Inflammatory macrophage treated with lipopolysaccharide for 1 hour (primary cell): ENCODE data around the gene CYBA.

Source experiments
- DNase-seq, 2 donors: peaks; one replicate each; pipeline ENCODE4 v3.0.0-alpha.2; 2020 to 2022

Gene CYBA

DNA sequence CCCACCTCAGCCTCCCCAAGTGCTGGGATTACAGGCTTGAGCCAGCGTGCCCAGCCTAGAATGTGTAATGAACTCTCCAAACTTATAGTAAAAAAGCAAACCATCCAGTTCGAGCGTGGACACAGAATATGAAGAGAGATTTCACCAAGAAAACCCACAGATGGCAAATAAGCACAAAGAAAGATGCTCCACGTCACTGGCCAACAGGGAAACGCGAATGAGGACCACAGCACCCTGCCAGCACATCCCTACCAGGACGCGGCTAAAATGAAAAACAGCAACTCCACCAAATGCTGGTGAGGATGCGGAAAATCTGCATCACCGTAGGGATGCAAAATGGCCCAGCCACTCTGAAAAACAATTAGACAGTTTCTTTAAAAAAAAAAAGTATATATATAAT is 10.6 kb upstream of the CYBA start:
- no peak for DNase-seq

DNA sequence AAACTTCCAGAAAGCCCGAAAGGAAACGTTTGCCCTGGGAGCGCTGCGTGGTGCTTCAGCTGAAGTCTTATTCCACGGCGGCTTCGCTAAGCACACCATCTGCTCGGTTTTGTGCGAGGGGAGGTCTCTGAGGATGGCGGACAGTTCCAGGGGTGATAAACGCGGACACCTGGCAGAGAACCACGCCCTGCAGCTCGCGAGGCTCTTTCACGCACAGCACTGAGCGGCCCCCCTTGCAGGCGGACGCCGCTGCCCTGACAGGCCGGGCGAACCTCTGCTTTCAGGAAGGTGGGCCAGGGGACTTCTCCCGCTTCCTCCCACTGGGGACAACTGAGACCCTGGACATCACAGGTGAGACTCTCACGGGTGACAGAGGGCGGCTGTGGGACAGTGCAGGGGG is 8.3 kb upstream of the CYBA start:
- DNase-seq = no peak

DNA sequence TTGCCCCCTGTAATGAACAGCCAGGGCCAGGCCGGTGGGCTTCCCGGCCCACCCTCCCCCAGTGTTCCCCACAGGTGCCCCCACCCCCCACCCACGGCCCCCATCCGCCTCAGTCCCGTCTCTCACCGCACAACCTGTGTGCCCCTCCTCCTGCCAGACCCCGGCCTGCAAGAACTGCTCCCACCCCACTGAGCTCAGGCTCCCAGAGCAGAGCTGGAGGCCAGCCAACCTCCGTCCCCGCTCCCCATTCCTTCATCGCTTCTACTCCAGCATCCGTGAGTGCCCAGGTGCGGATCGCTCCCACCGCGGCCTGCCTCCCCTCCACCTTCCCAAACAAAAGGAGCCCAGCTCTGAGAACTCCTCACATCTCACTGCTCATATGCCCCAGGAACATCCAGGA is 7.9 kb upstream of the CYBA start:
- no peak for DNase-seq

DNA sequence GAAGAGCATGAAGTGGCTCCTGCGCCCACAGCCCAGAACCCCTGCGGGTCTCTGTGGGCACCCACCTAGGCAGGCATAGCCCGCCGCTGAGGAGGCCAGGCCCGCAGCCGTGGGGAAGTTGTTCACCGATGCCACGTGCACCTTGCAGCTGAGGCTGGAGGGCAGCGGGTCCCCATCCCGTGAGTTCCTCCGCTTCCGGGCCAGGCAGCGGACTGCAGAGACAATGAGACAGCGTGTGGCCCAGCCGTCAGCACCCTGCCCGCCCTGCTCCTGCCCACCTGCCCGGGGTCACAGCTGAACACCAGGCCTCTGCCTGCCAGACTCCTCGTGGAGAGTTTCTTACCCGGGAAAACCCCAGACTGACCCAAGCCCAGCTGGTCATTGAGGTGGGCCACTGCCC is 6.5 kb upstream of the CYBA start:
- DNase-seq = no peak

DNA sequence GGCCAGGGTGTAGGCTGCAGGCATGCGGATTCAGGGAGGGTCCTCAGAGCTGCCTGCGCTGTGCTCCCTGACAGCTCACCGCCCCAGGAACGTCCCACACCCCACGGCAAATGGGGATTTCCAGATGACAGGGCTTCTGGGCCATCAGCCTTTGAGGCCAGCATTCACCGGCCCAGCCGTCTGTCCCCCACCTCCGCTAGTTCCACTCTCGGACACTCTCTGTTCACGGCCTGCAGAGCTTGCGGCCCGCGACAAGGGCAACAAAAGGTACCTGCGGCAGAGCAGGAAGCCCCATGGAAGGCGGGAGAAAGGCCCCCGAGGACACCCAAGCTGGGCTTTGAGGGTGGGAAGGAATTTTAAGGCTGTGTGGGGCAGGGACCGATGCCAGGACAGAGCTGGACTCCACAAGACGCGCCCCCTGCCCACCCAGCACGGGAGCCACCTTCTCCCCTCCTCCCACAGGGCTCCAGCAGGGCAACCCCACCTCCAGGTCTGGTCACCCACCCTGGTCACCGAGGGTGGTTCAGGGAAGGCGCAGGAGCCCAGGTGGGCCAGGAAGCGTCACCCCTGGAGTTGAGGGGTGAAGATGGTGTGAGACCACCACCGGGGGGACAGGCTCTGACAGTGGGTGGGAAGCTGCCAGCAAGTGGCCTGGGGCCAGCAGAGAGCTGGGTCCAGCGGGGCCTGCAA is 5.6 kb upstream of the CYBA start:
- DNase-seq = no peak

DNA sequence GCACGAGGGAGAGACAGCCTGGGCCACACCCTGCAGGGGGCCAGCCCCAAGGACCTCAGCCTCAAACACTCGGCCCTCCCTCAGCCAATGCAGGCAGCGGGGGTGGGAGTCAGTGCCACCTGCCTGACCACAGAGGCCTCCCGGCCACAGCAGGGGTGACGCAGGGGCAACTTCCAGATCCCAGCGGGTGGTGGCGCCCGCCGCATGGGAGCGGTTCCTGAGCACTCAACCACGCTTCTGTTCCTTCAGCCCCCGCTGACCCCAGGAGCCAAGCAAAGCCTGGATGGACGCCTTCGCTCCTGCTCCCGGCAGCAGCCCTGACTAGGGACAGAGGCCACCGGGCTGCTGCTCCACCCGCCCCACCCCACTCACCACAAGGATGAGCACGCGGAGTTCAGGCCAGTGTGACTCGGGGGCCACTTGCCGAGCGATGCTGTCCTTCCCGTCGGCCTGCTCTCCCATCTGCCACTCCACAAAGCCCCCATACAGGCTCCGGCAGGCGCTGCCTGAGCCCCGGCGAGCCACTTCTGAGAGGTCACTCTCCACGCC is 5.0 kb upstream of the CYBA start:
- no peak for DNase-seq

DNA sequence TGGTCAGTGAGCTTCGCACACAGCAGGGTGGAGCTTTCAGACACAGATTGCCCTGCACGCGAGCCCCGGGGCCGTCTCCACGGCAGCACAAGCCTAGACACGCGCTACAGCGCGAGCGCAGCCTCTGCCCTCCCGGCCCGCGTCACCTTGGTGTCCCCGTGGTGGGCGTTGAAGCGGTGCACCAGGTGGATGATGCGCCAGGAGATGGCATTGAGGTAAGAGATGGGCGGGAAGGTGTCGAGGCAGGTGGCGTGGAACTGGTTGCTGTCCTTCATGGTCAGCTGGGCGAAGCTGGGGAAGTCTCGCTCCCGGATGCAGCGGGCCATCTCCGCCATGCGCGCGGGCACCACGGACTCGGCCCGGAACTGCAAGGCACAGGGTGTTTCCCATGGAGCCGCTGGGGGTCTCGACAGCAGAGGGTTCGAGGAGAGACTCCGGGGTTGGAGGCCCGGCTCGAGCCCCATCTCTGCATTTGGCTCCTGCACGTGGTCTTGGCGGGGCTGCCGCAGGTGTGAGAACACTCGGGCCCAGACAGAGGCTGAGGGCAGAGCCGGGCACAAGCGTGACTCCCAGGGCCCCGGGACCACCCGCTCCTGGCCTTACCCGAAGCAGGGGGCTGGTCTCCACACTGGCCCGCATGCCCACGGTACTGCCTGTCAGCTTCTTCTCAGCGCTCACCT is 4.3 kb upstream of the CYBA start:
- DNase-seq = no peak

DNA sequence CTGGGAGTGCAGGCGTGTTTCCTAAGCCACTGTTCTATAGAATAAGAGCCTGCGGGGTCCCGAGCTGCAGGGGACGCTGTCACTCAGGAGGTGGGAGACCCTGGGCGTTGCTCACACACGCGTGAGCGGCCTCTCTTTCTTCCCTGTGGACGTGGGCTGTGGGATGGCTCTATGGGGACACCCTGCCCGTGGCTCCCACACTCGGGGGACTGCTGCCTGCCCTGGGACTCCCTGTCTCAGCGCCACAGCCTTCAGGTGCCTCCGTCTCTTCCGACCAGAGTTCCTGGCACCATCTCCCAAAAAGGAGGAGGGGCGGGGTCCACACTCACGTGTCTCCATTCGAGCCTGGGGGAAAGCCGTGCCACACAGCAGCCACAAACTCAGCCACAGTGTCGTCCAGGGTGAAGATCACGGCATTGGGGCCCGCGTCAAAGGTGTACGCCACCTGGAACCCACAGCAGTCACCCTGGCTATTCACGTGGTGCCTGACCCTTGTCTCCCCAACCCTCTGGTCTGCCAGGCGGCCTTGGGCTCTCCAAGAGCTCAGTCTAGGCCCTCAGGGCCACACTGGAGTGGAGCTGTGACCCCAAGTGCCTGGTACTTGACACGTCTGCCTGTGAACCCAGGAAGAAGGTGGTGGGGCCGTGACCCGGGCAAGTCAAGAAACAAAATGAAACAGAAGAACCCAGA is 3.7 kb upstream of the CYBA start:
- no peak for DNase-seq

DNA sequence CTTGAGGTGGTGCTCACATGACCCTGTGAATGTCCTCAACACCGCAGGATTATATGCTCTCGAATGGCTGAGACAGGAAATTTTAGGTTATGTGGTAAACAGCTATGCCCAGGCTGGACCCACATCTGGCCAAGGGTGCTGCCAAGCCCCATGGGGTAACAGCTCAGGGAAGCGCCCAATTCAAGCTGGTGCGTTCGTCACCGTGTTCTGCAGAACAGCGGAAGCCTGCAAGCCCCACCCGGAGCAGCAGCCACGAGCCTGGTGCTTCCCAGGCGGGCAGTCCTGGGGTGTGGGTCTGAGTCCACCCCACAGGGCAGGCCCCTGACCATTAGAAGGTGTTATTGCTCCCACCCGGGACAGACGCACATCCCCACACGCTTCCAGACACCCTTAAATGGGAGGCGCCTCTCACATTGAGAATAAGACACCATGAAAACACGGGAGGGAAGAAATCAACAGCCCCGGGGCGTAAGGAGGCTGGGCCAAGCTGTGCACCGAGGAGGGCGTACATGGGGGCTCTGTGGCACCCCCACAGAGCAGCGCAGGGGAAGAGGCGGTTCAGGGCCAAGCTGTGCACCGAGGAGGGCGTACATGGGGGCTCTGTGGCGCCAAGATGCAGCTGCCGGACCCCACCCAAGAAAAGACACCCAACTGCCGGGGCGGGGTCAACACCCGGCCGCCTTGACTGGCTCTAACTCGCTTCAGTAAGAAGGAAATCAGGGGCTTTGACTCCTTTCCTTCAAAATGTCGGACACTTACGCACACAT is 2.9 kb upstream of the CYBA start:
- no peak for DNase-seq

DNA sequence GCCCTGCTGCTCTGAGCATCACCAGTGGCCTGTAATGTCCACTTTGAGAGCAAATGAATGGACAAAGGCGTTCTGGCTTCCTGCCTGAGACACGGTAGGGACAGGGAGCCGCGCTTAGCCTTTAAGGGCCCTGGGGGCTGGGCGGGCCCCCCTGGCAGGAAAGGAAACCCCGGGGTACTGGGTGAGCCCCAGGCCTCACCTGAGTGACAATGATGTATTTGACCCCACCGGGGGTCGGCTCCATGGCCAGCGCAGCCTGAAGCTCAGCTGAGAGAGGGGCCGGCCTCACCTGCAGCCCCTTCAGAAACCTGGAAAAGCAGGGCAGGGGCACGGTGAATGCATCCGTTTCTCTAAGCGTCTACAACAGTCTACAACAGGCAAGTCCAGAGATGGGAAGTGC is 2.2 kb upstream of the CYBA start:
- DNase-seq = no peak

DNA sequence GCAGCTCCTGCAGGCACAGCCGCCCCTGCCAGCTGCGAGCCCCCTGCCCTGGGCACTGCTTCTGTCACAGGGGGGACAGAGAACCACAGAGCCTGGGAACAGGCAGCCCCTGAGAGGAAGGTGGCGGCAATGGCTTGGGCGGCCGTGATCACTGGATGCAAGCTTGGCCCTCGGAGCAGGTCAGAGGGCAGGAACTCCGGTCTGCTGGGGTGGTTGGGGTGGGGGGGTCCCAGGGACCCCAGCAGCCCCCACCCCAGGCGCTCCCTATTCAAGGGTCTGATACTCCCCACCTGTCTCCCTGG is 1.9 kb upstream of the CYBA start:
- no peak for DNase-seq

DNA sequence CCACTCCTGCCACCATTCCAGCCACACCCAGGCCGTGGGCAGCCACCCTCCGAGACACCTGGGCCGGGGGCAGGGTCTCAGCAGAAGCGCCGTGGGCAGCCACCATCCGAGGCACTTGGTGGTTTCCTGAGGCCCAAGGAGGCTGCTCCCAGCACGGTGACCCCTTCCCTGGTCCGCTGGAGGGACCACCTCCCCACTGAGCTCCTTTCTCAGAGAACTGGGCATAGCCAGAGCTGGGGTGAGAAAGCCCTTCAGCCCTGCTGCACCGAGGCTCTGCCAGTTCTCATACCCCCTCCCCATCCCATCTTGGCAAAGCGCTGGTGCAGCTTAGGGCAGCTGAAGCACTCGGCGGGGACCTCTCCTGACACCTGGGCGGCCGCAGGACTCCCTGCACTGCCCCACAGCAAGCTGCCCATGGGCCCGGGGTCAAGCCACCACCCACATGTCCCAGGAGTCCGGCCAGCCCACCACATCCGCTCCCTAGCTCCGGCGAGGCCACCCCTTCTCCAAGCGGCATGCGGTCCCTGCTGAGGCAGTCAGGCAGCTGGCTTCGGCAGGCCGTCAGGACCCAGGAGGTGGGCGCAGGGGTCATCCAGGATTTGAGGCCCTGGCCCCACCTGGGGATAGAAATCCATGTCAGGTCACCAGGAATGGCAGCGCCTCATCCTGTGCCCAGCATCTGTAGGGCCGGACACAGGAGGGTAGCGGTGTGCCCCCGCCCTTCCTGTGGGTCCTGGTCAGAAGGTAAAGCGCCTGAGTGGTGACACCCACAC is 1.3 kb upstream of the CYBA start:
- no peak for DNase-seq

DNA sequence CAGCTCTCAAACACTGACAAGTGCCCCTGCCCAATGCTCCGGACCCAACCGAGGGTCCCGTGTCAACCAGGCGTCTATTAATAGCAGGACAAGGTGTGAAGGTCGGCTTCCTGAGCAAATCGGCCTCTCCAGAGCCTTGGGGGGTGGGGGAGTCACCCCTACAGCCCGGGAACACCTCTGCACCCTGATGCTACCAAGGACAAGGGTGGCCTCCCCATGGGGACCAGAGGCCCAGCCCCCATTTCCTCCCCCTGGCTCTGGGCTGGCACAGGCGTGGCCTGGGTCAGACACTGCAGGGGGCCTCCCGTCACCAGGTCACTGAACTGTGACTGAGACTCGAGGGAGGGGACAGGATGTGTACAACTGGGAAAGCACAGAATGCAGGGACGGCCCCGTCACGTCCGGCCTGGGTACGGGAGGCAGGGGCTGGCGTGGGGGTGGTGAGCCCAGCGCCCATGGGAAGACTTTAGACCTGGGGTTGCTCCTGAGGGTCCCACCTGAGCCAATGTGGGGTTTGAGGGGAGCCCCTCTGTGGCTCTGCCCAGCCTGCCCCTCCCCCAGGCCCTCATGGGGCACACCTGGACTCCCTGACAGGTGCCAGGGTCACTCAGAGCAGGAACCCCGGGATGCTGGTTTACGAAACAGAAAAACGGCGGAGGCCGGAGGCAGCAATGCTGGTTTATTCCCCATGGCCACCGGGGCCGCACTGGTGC is 579 bp upstream of the CYBA start:
- DNase-seq = peak; percentile 92 to 94

DNA sequence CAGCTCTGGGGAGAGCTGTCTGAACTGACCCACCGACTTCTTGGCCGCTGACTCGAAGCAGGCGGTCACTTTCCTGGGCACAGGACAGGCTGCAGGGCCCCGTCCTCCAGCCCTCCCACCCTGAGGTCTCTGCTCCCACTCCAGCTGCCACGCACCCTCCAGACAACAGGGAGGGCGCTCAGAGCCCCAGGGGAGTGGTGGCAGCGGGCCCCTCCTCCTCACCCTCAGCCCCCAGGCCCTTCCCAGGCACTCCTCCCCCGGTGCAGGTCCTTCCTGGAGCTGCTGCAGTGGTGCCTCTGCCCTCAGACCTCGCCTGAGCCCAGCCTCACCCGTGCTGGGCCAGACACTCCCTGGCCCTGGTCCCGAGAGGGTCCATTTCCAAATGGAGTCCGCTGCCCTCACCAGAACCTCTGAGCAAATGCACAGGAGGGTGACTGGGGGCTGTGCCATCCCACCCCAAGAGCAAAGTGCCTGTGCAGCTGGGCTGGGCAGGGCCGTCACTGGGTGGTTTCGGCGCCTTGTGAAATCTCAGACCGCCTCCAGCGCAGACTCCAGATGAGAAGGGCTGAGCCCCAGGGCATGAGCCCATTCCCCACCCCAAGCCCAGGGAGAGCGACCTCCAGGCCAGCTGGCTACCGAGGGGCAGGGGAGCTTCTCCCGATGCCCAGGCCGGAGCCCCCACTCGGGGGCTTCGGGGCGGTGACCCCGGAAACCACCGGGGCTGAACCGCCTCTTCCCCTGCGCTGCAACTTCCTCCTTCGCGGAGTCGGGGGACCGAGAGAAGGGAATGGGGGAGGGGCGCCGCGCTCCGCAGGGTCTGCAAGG is 717 bp downstream of the CYBA start:
- peak; percentile 57 to 60 for DNase-seq

DNA sequence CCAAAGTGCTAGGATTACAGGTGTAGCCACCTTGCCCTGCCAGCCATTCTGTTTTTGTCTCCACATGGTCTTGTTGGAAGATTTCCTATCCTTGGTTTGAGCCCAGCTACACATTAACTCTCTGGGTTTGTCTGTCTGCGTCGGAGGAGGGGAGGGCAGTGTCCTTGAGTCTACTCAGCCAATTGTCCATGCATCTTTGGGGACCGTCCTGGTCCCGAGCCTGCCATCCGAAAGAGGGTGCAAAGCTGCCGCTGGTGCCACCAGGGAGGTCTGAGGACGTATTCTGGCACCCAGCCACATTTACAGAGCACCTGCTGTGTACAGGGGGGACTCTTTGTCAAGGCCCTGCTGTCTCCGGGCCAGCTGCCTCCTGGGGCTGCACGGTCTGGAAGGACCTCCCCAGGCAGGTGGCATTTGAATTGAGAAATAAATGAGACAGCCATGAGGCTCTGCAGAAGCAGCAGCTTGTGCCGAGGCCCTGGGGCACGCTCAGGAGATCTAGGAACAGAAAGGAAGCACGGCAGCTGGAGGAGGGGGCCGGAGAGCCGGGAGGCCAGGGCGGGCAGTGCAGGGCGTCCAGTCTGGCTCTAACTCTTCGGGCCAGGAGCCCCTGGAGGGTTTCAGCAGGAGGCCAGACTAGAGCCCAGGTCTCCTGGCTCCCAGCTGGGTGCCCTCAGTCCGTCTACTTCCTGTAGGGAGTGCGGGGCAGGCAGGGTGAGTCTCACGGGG is 1.5 kb downstream of the CYBA start:
- DNase-seq = no peak

DNA sequence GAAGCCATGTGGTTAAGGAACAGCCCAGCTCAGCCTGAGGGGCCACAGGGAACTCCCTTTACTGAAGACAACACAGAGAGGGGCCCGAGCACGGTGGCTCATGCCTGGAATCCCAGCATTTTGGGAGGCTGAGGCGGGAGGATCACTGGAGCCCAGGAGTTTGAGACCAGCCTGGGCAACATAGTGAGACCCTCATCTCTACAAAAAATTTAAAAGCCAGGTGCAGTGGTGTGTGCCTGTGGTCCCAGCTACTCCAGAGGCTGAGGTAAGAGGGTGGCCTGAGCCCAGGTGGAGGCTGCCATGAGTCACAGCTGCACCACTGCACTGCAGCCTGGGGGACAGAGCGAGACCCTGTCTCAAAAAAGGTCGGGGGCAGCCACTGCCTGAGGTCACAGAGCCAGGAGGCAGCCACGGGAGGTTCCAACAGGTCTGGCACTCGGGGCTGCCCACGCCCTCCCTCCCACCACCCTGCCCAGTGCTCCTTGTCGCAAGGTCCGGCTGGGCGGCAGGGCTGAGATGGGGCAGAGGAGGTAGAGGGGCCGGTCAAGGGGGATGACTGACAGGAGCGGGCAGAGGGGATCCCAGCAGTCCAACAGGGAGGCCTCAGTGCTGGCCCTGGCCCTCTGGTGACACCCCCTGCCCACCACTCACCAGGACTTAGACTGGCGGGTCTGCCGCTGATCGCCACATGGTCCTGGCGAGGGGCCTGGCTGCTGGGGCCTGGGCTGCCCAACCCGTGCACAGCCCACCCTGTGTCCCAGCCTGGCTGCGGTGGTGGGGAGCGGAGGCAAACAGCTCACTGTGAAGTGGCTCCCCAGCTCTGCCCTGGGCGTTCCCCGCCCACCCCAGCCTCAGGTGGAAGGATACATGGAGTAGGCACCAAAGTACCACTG is 3.4 kb downstream of the CYBA start:
- DNase-seq = no peak

DNA sequence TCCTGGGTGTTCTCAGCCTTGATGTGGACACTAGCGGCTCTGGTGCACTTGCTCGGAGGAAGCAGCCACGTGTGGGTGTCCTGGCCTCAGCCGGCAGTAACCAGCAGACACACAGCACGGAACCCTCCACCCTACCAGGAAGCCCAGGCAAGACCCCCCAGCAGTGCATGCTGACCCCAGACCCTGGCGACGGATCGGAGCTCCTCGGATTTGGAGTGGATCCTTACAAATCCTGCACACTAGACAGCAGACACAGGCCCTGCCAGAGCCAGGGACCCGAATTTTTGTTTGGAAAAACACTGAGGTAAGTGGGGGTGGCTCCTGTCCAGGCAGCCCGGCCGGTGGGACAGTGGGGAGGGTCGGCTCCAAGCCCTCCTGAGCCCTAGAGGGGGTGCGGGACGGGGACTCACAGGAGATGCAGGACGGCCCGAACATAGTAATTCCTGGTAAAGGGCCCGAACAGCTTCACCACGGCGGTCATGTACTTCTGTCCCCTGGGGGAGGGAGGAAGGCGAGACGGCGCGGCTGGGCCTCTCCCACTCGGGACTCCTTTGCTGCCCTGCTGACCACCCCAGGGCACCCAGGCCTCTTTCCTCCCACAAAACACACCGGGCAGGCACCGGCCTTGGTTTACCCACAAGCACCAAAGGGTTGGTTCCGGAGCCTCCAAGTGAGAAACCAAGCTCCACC is 4.4 kb downstream of the CYBA start:
- DNase-seq = no peak

DNA sequence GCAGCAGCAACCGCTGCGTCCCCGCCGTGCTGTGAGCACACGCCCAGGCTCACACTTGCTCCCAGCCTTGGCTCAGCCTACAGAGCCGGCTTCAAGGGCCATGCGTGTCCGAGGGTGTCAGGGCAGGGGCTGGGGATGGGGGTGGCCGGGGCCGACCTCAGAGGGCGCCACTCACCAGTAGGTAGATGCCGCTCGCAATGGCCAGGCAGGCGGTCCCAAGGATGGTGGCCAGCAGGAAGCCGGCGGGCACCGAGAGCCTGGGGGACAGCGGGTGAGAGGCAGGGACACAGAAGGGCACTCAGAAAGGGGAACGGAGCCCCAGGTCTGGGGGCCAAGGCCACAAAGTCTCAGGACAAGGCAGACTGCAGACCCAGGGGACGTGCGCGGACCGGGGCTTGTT is 4.9 kb downstream of the CYBA start:
- no peak for DNase-seq

DNA sequence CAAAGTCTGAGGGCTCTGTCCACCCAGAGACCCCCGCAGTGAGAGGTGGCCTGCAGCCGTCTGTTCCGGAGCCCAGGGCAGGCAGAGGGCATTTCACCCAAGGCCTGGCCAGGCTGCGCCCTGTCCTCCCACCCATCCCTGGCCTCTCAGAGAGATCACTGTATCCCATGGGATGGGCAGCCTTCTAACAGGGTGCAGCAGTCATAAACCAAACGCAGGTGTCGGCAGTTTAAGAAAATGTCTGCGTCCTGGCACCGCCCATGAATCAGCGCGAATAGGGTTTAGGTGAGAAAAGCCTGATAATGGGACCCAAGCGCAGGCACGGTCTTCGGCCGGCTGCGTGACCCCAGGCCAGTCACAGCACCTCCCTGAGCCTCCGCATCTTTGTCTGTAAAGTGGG is 5.4 kb downstream of the CYBA start:
- no peak for DNase-seq
